ENCODE data around the gene TTC21A.

DNA sequence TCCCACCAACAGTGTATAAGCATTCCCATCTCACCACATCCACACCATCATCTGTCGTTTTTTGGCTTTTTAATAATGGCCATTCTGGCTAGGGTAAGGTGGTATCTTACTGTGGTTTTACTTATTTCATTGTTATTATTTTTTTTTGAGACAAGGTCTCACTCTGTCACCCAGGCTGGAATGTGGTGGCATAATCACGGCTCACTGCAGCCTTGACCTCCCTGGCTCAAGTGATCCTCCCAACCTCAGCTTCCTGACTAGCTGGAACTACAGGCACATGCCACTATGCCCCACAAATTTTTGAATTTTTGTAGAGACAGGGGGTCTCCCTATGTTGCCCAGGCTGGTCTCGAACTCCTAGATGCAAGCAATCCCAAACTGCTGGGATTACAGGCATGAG, 56.9 kb downstream of the TTC21A start:
- TF ChIP-seq, protein P1, sequence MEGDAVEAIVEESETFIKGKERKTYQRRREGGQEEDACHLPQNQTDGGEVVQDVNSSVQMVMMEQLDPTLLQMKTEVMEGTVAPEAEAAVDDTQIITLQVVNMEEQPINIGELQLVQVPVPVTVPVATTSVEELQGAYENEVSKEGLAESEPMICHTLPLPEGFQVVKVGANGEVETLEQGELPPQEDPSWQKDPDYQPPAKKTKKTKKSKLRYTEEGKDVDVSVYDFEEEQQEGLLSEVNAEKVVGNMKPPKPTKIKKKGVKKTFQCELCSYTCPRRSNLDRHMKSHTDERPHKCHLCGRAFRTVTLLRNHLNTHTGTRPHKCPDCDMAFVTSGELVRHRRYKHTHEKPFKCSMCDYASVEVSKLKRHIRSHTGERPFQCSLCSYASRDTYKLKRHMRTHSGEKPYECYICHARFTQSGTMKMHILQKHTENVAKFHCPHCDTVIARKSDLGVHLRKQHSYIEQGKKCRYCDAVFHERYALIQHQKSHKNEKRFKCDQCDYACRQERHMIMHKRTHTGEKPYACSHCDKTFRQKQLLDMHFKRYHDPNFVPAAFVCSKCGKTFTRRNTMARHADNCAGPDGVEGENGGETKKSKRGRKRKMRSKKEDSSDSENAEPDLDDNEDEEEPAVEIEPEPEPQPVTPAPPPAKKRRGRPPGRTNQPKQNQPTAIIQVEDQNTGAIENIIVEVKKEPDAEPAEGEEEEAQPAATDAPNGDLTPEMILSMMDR (IDR thresholded peaks at IDR 0.05; ENCODE audit: insufficient read depth, low read length, poor library complexity, severe bottlenecking), result no peak
- no peak for TF ChIP-seq EZH2phosphoT487 (conservative IDR thresholded peaks at IDR 0.05; ENCODE audit: low read length)
